NOMO-1 (cell line): ENCODE data around the gene BACE2.
A peak's percentile ranks its signal among the peaks of the same experiment; 100 is the strongest.
"Not testable (repeated sequence)": the region's sequence is repeated elsewhere in the genome, so short reads cannot be mapped to it uniquely, and the experiment has no call there.

Experiments used
- DNase-seq, 2 experiments: peaks; one replicate each; lab custom pipeline; 2025; ENCODE audit not compliant: unreplicated experiment in 2 of 2; lab: John Stamatoyannopoulos, UW

The BACE2 gene

GRCh38 chr21:41258617-41259016, 90.7 kb downstream of the BACE2 start:
- DNase-seq, result no peak

- no peak for DNase-seq
These were observed 92.5 kb downstream of the BACE2 start for GRCh38 chr21:41260428-41260827.

- DNase-seq, result no peak
These were observed 99.4 kb downstream of the BACE2 start for GRCh38 chr21:41267346-41267745.

- DNase-seq, result no peak
These were observed 101.6 kb downstream of the BACE2 start for GRCh38 chr21:41269535-41269934.

- DNase-seq, result no peak
These were observed 109.2 kb downstream of the BACE2 start for GRCh38 chr21:41277196-41277595.

- DNase-seq, result no peak
These were observed 109.9 kb downstream of the BACE2 start for GRCh38 chr21:41277846-41278245.

- DNase-seq, result no peak
These were observed 112.4 kb downstream of the BACE2 start for GRCh38 chr21:41280115-41280919.

- no peak for DNase-seq
These were observed 114.5 kb downstream of the BACE2 start for GRCh38 chr21:41282412-41282811.

- DNase-seq, result peak; percentile 56 to 85
These were observed 115.4 kb downstream of the BACE2 start for GRCh38 chr21:41283211-41283818.

- DNase-seq, result no peak
These were observed 121.5 kb downstream of the BACE2 start for GRCh38 chr21:41289431-41289830.

- DNase-seq, result no peak
These were observed 122.3 kb downstream of the BACE2 start for GRCh38 chr21:41290106-41290799.

GRCh38 chr21:41294548-41295231, 126.7 kb downstream of the BACE2 start:
- no peak for DNase-seq

- DNase-seq, result no peak
These were observed 127.8 kb downstream of the BACE2 start for GRCh38 chr21:41295721-41296254.

- DNase-seq, result no peak
These were observed 135.0 kb downstream of the BACE2 start for GRCh38 chr21:41302976-41303375.

- DNase-seq, result no peak
These were observed 136.2 kb downstream of the BACE2 start for GRCh38 chr21:41304068-41304720.

GRCh38 chr21:41307219-41307618, 139.3 kb downstream of the BACE2 start:
- DNase-seq, result no peak

- DNase-seq, result not testable (repeated sequence)
These were observed 145.6 kb downstream of the BACE2 start for GRCh38 chr21:41313285-41314164.

GRCh38 chr21:41315726-41316125, 147.8 kb downstream of the BACE2 start:
- DNase-seq, result no peak
